A549 (cell line): Measurements from ENCODE around the gene ACBD4. TPM values are rescaled to one million over a fixed set of nuclear protein-coding genes. Genes with fewer than 3 reads are reported as not detected.

ENCODE experiments used
- CBX8 ChIP-seq: fragments of 200-600 bp; sonication (generic); IDR thresholded peaks from 2 replicates; pipeline ENCODE4 v1.6.1; 2016
- CHD4 ChIP-seq: fragments of 200-600 bp; sonication (generic); IDR thresholded peaks from 2 replicates; pipeline ENCODE4 v1.6.1; 2016; ENCODE audit warnings: antibody characterized with exemption, mild to moderate bottlenecking, borderline replicate concordance
- EHF ChIP-seq: fragments of 250-450 bp; sonication (Bioruptor Pico); IDR thresholded peaks from 2 replicates; pipeline ENCODE4 v1.5.0; 2020; ENCODE audit warnings: mild to moderate bottlenecking
- EHMT2 ChIP-seq: fragments of 200-600 bp; sonication (generic); IDR thresholded peaks from 2 replicates; pipeline ENCODE4 v1.6.1; 2016; ENCODE audit warnings: antibody characterized with exemption, low read depth, mild to moderate bottlenecking, moderate library complexity
- EP300 ChIP-seq, 2 experiments: fragments of >200 bp; sonication (Bioruptor Twin); formaldehyde crosslinking; IDR thresholded peaks; 2 replicates in 1 of 2; 3 replicates in 1 of 2; pipeline ENCODE4 v1.6.1; 2016 to 2017
- ESRRA ChIP-seq: fragments of 150-350 bp; IDR thresholded peaks from 2 replicates; pipeline ENCODE4 v1.6.1; 2014; ENCODE audit warnings: mild to moderate bottlenecking, low read length, borderline replicate concordance
- FOSB ChIP-seq: fragments of 250-450 bp; sonication (Bioruptor Pico); IDR thresholded peaks from 2 replicates; pipeline ENCODE4 v1.5.0; 2020; ENCODE audit warnings: mild to moderate bottlenecking, moderate library complexity
- GATA3 ChIP-seq: IDR thresholded peaks from 2 replicates; pipeline ENCODE4 v1.6.1; 2012; ENCODE audit warnings: borderline replicate concordance
- HEYL ChIP-seq: fragments of 250-450 bp; sonication (Bioruptor Pico); IDR thresholded peaks from 2 replicates; pipeline ENCODE4 v1.8.0; 2021; ENCODE audit warnings: mild to moderate bottlenecking, moderate library complexity
- HOXA7 ChIP-seq: fragments of 250-450 bp; sonication (Bioruptor Pico); IDR thresholded peaks from 2 replicates; pipeline ENCODE4 v1.5.0; 2020; ENCODE audit warnings: mild to moderate bottlenecking, moderate library complexity
- HOXB5 ChIP-seq: fragments of 250-450 bp; sonication (Bioruptor Pico); IDR thresholded peaks from 2 replicates; pipeline ENCODE4 v1.5.0; 2020; ENCODE audit warnings: mild to moderate bottlenecking, moderate library complexity
- JUNB ChIP-seq: fragments of >200 bp; sonication (Bioruptor Twin); formaldehyde crosslinking; IDR thresholded peaks from 2 replicates; pipeline ENCODE4 v1.6.1; 2016
- KDM1A ChIP-seq: fragments of 200-600 bp; sonication (generic); IDR thresholded peaks from 2 replicates; pipeline ENCODE4 v1.6.1; 2016; ENCODE audit warnings: low read depth, mild to moderate bottlenecking
- MAFK ChIP-seq: fragments of 450-650 bp; IDR thresholded peaks from 2 replicates; pipeline ENCODE4 v1.6.1; 2014; ENCODE audit not compliant: partially characterized antibody
- MAZ ChIP-seq: fragments of 150-350 bp; IDR thresholded peaks from 2 replicates; pipeline ENCODE4 v1.6.1; 2014; ENCODE audit warnings: antibody characterized with exemption, low read depth, low read length, borderline replicate concordance
- NFE2L2 ChIP-seq: fragments of 150-350 bp; conservative IDR thresholded peaks from 2 replicates; pipeline ENCODE4 v1.6.1; 2014; ENCODE audit warnings: low read length
- NPAS2 ChIP-seq: fragments of 250-450 bp; sonication (Bioruptor Pico); IDR thresholded peaks from 2 replicates; pipeline ENCODE4 v1.8.0; 2022; ENCODE audit warnings: mild to moderate bottlenecking, moderate library complexity, borderline replicate concordance
- NR3C1 ChIP-seq: fragments of >200 bp; sonication (Bioruptor Twin); formaldehyde crosslinking; IDR thresholded peaks from 3 replicates; pipeline ENCODE4 v1.6.1; 2017
- PHF8 ChIP-seq: fragments of 200-600 bp; sonication (generic); IDR thresholded peaks from 2 replicates; pipeline ENCODE4 v1.6.1; 2016; ENCODE audit warnings: low read depth, mild to moderate bottlenecking, antibody characterized with exemption, moderate library complexity, borderline replicate concordance
- POLR2AphosphoS2 ChIP-seq: conservative IDR thresholded peaks from 2 replicates; pipeline ENCODE4 v1.6.1; 2012; ENCODE audit warnings: low read length, improper control_type of control experiment, inconsistent platforms
- RARB ChIP-seq: fragments of 250-450 bp; sonication (Bioruptor Pico); IDR thresholded peaks from 2 replicates; pipeline ENCODE4 v1.8.0; 2021; ENCODE audit warnings: mild to moderate bottlenecking, moderate library complexity
- RCOR1 ChIP-seq: fragments of 150-350 bp; IDR thresholded peaks from 2 replicates; pipeline ENCODE4 v1.6.1; 2014; ENCODE audit warnings: antibody characterized with exemption, low read length, low read depth
- RFX5 ChIP-seq: fragments of 450-650 bp; IDR thresholded peaks from 2 replicates; pipeline ENCODE4 v1.7.1; 2014; ENCODE audit warnings: antibody characterized with exemption, mild to moderate bottlenecking, moderate library complexity
- RNF2 ChIP-seq: fragments of 200-600 bp; sonication (generic); IDR thresholded peaks from 2 replicates; pipeline ENCODE4 v1.6.1; 2016; ENCODE audit warnings: low read depth, mild to moderate bottlenecking, antibody characterized with exemption, moderate library complexity, borderline replicate concordance
- SREBF2 ChIP-seq: fragments of 450-650 bp; IDR thresholded peaks from 2 replicates; pipeline ENCODE4 v1.6.1; 2014; ENCODE audit warnings: mild to moderate bottlenecking, moderate library complexity
- TP53 ChIP-seq: fragments of 250-450 bp; sonication (Bioruptor Pico); IDR thresholded peaks from 2 replicates; pipeline ENCODE4 v1.5.0; 2021; ENCODE audit warnings: mild to moderate bottlenecking, moderate library complexity
- ZFP36 ChIP-seq: fragments of 450-650 bp; IDR thresholded peaks from 2 replicates; pipeline ENCODE4 v1.6.1; 2014; ENCODE audit warnings: borderline replicate concordance; ENCODE audit not compliant: partially characterized antibody
- ZNF302 ChIP-seq: fragments of 250-450 bp; sonication (Bioruptor Pico); IDR thresholded peaks from 2 replicates; pipeline ENCODE4 v1.9.0; 2021; ENCODE audit warnings: inconsistent platforms, mild to moderate bottlenecking, moderate library complexity
- polyA plus RNA-seq, 4 experiments: library from polyadenylated mRNA; depleted of rRNA in 3 of 4; stranded (reverse); fragments of >200 nt; fragmentation: RNase III in 1 of 4; extraction: RNeasy Plus Mini Kit Qiagen cat#74134 plus additional on column Dnase treatment in 1 of 4; gene quantifications; 2 replicates in 3 of 4; 3 replicates in 1 of 4; pipeline ENCODE4 v1.2.3, GENCODE V29; 2011 to 2017
- TF ChIP-seq, protein P1 (sequence below): IDR thresholded peaks from 2 replicates; pipeline ENCODE4 v1.6.1; 2012
- TF ChIP-seq, protein P2 (sequence below): fragments of 250-450 bp; sonication (Bioruptor Pico); IDR thresholded peaks from 2 replicates; pipeline ENCODE4 v1.5.0; 2020; ENCODE audit warnings: low read depth, mild to moderate bottlenecking, moderate library complexity
- TF ChIP-seq, protein P3 (sequence below): fragments of 450-650 bp; IDR thresholded peaks from 2 replicates; pipeline ENCODE4 v1.6.1; 2014; ENCODE audit warnings: antibody characterized with exemption
- TF ChIP-seq, protein P4 (sequence below): fragments of >200 bp; sonication (Bioruptor Twin); formaldehyde crosslinking; IDR thresholded peaks from 3 replicates; pipeline ENCODE4 v1.5.1; 2016
- TF ChIP-seq, protein P5 (sequence below): fragments of >200 bp; sonication (Bioruptor Twin); formaldehyde crosslinking; IDR thresholded peaks from 3 replicates; pipeline ENCODE4 v1.6.1; 2016
- TF ChIP-seq, protein P6 (sequence below): fragments of 250-450 bp; sonication (Bioruptor Pico); IDR thresholded peaks from 2 replicates; pipeline ENCODE4 v1.5.0; 2021; ENCODE audit warnings: mild to moderate bottlenecking, moderate library complexity, borderline replicate concordance
- TF ChIP-seq, protein P7 (sequence below): IDR thresholded peaks from 2 replicates; pipeline ENCODE4 v1.6.1; 2012; ENCODE audit warnings: low read depth, borderline replicate concordance

ACBD4 gene
- polyA plus RNA-seq, 2 of the 4 experiments (the other 2 are of a cell fraction): 11.4 to 13.7 TPM

DNA sequence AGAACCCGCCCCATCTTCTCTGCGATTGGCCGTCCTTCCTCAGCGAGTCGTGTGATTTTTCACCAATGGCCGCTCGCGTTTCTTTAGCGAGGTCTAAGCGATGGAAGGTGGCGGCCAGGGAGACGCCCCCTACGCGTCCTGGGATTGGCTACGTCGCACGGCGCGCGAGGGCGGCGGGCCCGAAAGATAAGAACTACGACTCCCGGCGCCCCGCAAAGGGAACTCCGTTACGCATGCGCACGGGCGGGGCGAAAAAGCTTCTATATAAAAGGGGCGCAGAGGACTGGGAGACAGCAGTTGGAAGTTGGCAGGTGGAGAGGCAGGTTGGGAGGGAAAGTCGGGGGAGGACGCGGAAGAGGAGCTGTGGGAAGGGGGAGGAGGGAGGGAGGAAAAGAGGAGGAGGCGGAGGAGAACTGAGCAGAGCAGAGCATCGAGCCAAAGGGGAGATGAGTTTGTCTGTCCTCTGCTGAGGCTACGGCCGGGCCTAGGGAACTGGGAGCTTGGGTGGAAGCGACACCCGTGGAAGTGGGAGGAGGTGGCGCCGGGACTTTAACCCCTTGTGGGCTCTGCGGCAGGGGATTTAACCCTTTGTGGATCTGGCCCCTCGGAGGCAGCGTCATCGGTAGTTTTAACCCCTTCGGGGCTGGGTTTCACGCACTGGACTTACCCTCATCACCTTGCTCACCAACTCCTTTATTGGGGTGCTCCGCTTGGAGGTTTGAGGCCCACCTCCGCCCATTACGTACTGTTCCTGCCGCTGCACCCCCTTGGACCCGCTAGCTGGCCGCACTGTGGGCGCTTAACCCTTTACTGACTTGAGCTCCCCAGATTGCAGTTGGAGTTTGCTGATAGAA lies 12.9 kb downstream of the ACBD4 start, which contains the start of gene HEXIM1 (continued):
- TF ChIP-seq, protein P1, sequence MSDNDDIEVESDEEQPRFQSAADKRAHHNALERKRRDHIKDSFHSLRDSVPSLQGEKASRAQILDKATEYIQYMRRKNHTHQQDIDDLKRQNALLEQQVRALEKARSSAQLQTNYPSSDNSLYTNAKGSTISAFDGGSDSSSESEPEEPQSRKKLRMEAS: peak; percentile 42; the same call in 1 of the 2 replicates
- TF ChIP-seq JUNB (no peak), EHF (CRISPR knock-in tag) (peak; percentile 95), TP53 (peak; percentile 99), KDM1A (no peak), ESRRA (peak; percentile 69; the same call in 1 of the 2 replicates), MAFK (no peak), ZFP36 (peak; percentile 53), SREBF2 (no peak; the same call in 1 of the 2 replicates), EP300 (IDR thresholded peaks at IDR 0.05) (no peak), HOXB5 (CRISPR knock-in tag) (peak; percentile 92), POLR2AphosphoS2 (peak; percentile 96), GATA3 (peak; percentile 12), MAZ (peak; percentile 99), RNF2 (no peak), EHMT2 (no peak), RFX5 (peak; percentile 69), RCOR1 (no peak), PHF8 (peak; percentile 86), HEYL (CRISPR knock-in tag) (no peak), NFE2L2 (no peak), FOSB (peak; percentile 99), HOXA7 (CRISPR knock-in tag) (peak; percentile 99), NR3C1 (no peak), RARB (CRISPR knock-in tag) (peak; percentile 98), CHD4 (no peak; the same call in 1 of the 2 replicates), NPAS2 (CRISPR knock-in tag) (no peak), ZNF302 (CRISPR knock-in tag) (no peak), CBX8 (no peak)
- TF ChIP-seq, protein P2, sequence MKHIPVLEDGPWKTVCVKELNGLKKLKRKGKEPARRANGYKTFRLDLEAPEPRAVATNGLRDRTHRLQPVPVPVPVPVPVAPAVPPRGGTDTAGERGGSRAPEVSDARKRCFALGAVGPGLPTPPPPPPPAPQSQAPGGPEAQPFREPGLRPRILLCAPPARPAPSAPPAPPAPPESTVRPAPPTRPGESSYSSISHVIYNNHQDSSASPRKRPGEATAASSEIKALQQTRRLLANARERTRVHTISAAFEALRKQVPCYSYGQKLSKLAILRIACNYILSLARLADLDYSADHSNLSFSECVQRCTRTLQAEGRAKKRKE (CRISPR knock-in tag): peak; percentile 75; the same call in 1 of the 2 replicates
- TF ChIP-seq, protein P3, sequence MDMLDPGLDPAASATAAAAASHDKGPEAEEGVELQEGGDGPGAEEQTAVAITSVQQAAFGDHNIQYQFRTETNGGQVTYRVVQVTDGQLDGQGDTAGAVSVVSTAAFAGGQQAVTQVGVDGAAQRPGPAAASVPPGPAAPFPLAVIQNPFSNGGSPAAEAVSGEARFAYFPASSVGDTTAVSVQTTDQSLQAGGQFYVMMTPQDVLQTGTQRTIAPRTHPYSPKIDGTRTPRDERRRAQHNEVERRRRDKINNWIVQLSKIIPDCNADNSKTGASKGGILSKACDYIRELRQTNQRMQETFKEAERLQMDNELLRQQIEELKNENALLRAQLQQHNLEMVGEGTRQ: 0 out of 2 replicates have a peak, but pooled peaks have one; percentile 5
- TF ChIP-seq, protein P4, sequence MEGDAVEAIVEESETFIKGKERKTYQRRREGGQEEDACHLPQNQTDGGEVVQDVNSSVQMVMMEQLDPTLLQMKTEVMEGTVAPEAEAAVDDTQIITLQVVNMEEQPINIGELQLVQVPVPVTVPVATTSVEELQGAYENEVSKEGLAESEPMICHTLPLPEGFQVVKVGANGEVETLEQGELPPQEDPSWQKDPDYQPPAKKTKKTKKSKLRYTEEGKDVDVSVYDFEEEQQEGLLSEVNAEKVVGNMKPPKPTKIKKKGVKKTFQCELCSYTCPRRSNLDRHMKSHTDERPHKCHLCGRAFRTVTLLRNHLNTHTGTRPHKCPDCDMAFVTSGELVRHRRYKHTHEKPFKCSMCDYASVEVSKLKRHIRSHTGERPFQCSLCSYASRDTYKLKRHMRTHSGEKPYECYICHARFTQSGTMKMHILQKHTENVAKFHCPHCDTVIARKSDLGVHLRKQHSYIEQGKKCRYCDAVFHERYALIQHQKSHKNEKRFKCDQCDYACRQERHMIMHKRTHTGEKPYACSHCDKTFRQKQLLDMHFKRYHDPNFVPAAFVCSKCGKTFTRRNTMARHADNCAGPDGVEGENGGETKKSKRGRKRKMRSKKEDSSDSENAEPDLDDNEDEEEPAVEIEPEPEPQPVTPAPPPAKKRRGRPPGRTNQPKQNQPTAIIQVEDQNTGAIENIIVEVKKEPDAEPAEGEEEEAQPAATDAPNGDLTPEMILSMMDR: no peak
- TF ChIP-seq, protein P5, sequence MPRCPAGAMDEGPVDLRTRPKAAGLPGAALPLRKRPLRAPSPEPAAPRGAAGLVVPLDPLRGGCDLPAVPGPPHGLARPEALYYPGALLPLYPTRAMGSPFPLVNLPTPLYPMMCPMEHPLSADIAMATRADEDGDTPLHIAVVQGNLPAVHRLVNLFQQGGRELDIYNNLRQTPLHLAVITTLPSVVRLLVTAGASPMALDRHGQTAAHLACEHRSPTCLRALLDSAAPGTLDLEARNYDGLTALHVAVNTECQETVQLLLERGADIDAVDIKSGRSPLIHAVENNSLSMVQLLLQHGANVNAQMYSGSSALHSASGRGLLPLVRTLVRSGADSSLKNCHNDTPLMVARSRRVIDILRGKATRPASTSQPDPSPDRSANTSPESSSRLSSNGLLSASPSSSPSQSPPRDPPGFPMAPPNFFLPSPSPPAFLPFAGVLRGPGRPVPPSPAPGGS: peak; percentile 100
- TF ChIP-seq, protein P6, sequence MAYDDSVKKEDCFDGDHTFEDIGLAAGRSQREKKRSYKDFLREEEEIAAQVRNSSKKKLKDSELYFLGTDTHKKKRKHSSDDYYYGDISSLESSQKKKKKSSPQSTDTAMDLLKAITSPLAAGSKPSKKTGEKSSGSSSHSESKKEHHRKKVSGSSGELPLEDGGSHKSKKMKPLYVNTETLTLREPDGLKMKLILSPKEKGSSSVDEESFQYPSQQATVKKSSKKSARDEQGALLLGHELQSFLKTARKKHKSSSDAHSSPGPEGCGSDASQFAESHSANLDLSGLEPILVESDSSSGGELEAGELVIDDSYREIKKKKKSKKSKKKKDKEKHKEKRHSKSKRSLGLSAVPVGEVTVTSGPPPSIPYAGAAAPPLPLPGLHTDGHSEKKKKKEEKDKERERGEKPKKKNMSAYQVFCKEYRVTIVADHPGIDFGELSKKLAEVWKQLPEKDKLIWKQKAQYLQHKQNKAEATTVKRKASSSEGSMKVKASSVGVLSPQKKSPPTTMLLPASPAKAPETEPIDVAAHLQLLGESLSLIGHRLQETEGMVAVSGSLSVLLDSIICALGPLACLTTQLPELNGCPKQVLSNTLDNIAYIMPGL (CRISPR knock-in tag): peak; percentile 98
- TF ChIP-seq, protein P7, sequence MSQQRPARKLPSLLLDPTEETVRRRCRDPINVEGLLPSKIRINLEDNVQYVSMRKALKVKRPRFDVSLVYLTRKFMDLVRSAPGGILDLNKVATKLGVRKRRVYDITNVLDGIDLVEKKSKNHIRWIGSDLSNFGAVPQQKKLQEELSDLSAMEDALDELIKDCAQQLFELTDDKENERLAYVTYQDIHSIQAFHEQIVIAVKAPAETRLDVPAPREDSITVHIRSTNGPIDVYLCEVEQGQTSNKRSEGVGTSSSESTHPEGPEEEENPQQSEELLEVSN: no peak
